GM18907 (cell line): ENCODE data around the gene PRDM9.
"Not testable (repeated sequence)": the region's sequence is repeated elsewhere in the genome, so short reads cannot be mapped to it uniquely, and the experiment has no call there.

ENCODE experiments used
- ATAC-seq: cut with Tn5 transposase; IDR thresholded peaks from one replicate; pipeline ENCODE4 v1.9.1; 2021; ENCODE audit warnings: mild to moderate bottlenecking, moderate library complexity; ENCODE audit not compliant: unreplicated experiment

PRDM9 gene

GRCh38 chr5:23527216-23527920 lies 20.0 kb downstream of the PRDM9 start:
- ATAC-seq, result not testable (repeated sequence)

- no peak for ATAC-seq
Observed at GRCh38 chr5:23528677-23529076, 21.3 kb downstream of the PRDM9 start.

DNA sequence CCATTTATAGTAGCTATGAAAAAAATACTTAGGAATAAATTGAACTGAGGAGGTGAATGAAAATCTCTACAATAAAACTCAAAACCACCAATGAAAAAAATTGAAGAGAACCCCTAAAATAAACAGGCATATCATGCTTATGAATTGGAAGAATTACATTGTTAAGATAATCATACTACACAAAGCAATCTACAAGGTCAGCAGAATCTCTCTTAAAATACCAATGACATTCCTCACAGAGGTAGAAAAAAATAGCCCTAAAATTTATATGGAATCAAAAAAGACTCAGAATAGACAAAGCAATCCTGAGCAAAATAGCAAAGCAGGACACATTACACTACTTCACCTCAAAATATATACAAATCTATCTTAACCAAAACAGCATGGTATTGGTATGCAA lies 23.2 kb downstream of the PRDM9 start:
- ATAC-seq, result no peak

DNA sequence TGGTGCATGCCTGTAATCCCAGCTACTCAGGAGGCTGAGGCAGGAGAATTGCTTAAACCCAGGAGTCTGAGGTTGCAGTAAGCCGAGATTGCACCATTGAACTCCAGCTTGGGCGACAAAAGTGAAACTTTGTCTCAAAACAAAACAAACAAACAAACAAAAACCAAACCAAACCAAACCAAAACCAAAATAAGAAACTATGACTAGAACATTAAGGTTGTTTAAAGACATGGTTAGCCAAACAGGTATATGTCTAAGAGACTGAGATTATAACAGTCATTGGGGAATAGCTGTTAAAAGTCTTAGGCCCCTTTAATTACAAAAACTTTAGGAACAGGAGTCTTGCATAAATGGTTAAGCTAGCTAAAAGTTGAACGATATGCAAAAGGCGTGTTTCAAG lies 63.6 kb downstream of the PRDM9 start:
- ATAC-seq, result no peak
